OCI-LY3 (cell line): ENCODE data around the gene LSP1.

ENCODE experiments used
- EZH2phosphoT487 ChIP-seq: fragments of 200-600 bp; shearing (Covaris generic); IDR thresholded peaks from 2 replicates; pipeline ENCODE4 v1.6.1; 2018; ENCODE audit warnings: antibody characterized with exemption, mixed run types, low read depth
- TF ChIP-seq, protein P1 (sequence below): fragments of 200-600, 300-600 bp; sonication (generic); IDR thresholded peaks from 2 replicates; pipeline ENCODE4 v1.5.1; 2014; ENCODE audit warnings: antibody characterized with exemption, low read length, low read depth

DNA sequence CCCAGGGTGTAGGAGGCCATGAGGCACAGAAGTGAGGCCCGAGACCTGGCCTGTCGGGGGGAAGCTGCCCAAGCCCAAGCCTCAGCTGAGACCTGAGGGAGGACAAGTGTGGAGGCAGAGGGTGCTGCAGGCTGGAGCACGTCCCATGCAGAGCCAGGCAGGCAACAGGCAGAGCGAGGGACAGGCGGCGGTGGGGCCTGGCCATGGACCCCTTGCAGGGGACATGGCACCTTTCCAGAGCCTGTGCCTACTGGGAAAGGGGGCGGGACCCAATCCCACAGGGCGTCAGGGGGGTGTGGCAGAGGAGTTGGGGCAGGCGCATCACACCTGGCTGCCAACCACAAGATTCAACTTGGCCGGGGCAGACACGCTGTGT is 9.8 kb upstream of the LSP1 start:
- TF ChIP-seq, protein P1, sequence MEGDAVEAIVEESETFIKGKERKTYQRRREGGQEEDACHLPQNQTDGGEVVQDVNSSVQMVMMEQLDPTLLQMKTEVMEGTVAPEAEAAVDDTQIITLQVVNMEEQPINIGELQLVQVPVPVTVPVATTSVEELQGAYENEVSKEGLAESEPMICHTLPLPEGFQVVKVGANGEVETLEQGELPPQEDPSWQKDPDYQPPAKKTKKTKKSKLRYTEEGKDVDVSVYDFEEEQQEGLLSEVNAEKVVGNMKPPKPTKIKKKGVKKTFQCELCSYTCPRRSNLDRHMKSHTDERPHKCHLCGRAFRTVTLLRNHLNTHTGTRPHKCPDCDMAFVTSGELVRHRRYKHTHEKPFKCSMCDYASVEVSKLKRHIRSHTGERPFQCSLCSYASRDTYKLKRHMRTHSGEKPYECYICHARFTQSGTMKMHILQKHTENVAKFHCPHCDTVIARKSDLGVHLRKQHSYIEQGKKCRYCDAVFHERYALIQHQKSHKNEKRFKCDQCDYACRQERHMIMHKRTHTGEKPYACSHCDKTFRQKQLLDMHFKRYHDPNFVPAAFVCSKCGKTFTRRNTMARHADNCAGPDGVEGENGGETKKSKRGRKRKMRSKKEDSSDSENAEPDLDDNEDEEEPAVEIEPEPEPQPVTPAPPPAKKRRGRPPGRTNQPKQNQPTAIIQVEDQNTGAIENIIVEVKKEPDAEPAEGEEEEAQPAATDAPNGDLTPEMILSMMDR: no peak
- no peak for TF ChIP-seq EZH2phosphoT487
